Measurements from ENCODE around the gene DXO.

DNA sequence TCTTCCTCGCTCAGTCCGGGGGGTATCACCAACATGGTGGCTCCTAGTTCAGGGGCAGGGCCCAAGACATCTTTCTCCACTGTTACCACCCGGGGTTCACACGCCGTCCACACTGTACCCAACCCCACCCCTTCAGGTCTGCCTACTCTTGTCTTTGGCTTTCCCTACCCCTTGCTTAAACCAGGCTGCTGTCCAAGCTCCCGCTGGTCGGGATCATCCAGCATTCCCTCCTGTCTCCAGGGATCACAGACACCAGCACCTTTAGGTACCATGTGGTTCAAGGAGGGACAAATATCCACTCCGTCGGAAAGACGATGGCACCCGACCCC is 13.6 kb downstream of the DXO start:
- TF ChIP-seq EZH2 (IDR thresholded peaks at IDR 0.05; ENCODE audit: borderline replicate concordance, insufficient read depth, low read depth, low read length, poor library complexity, severe bottlenecking), result no peak
- TF ChIP-seq, protein P1, sequence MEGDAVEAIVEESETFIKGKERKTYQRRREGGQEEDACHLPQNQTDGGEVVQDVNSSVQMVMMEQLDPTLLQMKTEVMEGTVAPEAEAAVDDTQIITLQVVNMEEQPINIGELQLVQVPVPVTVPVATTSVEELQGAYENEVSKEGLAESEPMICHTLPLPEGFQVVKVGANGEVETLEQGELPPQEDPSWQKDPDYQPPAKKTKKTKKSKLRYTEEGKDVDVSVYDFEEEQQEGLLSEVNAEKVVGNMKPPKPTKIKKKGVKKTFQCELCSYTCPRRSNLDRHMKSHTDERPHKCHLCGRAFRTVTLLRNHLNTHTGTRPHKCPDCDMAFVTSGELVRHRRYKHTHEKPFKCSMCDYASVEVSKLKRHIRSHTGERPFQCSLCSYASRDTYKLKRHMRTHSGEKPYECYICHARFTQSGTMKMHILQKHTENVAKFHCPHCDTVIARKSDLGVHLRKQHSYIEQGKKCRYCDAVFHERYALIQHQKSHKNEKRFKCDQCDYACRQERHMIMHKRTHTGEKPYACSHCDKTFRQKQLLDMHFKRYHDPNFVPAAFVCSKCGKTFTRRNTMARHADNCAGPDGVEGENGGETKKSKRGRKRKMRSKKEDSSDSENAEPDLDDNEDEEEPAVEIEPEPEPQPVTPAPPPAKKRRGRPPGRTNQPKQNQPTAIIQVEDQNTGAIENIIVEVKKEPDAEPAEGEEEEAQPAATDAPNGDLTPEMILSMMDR (IDR thresholded peaks at IDR 0.05), result no peak

All from B cell (primary cell).